Activated naive CD8-positive, alpha-beta T cell treated with anti-CD3 and anti-CD28 coated beads for 36 hours (primary cell): ENCODE results near the gene LGALS14. TPM values are rescaled to one million over a fixed set of nuclear protein-coding genes. Genes with fewer than 3 reads are reported as not detected.
A peak's percentile ranks its signal among the peaks of the same experiment; 100 is the strongest.

Source experiments
- DNase-seq: peaks from one replicate; pipeline ENCODE4 v3.0.0; 2021
- H3K27ac Mint-ChIP-seq: one replicate; pipeline ENCODE4 v1.8.0; 2022; ENCODE audit warnings: mild to moderate bottlenecking, moderate library complexity, mixed read lengths
- H3K27me3 Mint-ChIP-seq: one replicate; pipeline ENCODE4 v1.8.0; 2022; ENCODE audit warnings: mild to moderate bottlenecking, mixed read lengths
- H3K36me3 Mint-ChIP-seq: one replicate; pipeline ENCODE4 v1.8.0; 2021; ENCODE audit warnings: mild to moderate bottlenecking, mixed read lengths
- H3K4me1 Mint-ChIP-seq: one replicate; pipeline ENCODE4 v1.8.0; 2021; ENCODE audit warnings: mixed read lengths
- H3K4me3 Mint-ChIP-seq: one replicate; pipeline ENCODE4 v1.8.0; 2022; ENCODE audit warnings: mild to moderate bottlenecking, moderate library complexity, mixed read lengths
- H3K9me3 Mint-ChIP-seq: one replicate; pipeline ENCODE4 v1.8.0; 2022; ENCODE audit warnings: mixed read lengths
- total RNA-seq, 2 experiments: library from RNA; stranded (reverse); gene quantifications; one replicate each; pipeline ENCODE4 v1.2.3, GENCODE V29; 2021

The LGALS14 gene
- total RNA-seq, 2 experiments from 2014 or later: 0.39 to 0.70 TPM

GRCh38 chr19:39752390-39752789 lies 48.1 kb downstream of the LGALS14 start:
- Mint-ChIP-seq H3K27me3 (peaks cover 23% of the 10 kb centered on the region), H3K9me3 (no peaks in the 10 kb centered on the region), H3K27ac (no peak overlapping the region), H3K4me3 (no peak overlapping the region), H3K4me1 (no peaks in the 10 kb centered on the region), H3K36me3 (no peaks in the 10 kb centered on the region)
- peak; percentile 11 for DNase-seq

- H3K27me3 Mint-ChIP-seq: peaks cover 21% of the 10 kb centered on the region
- H3K4me1 Mint-ChIP-seq: no peaks in the 10 kb centered on the region
- no peak overlapping the region for H3K27ac Mint-ChIP-seq
- no peaks in the 10 kb centered on the region for H3K9me3 Mint-ChIP-seq
- DNase-seq: no peak
- H3K4me3 Mint-ChIP-seq: no peak overlapping the region
- H3K36me3 Mint-ChIP-seq: no peaks in the 10 kb centered on the region
Observed at GRCh38 chr19:39752795-39753194, 48.5 kb downstream of the LGALS14 start.

- no peaks in the 10 kb centered on the region for H3K36me3 Mint-ChIP-seq
- no peaks in the 10 kb centered on the region for H3K9me3 Mint-ChIP-seq
- no peak overlapping the region for H3K4me3 Mint-ChIP-seq
- no peaks in the 10 kb centered on the region for H3K4me1 Mint-ChIP-seq
- H3K27ac Mint-ChIP-seq: no peak overlapping the region
- DNase-seq: no peak
- H3K27me3 Mint-ChIP-seq: peaks cover 27% of the 10 kb centered on the region
Observed at GRCh38 chr19:39754544-39754943, 50.3 kb downstream of the LGALS14 start.

GRCh38 chr19:39754971-39755370 lies 50.7 kb downstream of the LGALS14 start:
- H3K27ac Mint-ChIP-seq: no peak overlapping the region
- no peak for DNase-seq
- peaks cover 27% of the 10 kb centered on the region for H3K27me3 Mint-ChIP-seq

More at GRCh38 chr19:39754971-39755370, 50.7 kb downstream of the LGALS14 start:
- H3K4me3 Mint-ChIP-seq: no peak overlapping the region
- no peaks in the 10 kb centered on the region for H3K36me3 Mint-ChIP-seq
- no peaks in the 10 kb centered on the region for H3K4me1 Mint-ChIP-seq
- H3K9me3 Mint-ChIP-seq: no peaks in the 10 kb centered on the region

Other genes starting within 250 kb of the LGALS14 start
- gene TIMM50, start 223.6 kb upstream of the LGALS14 start, total RNA-seq: 100 to 1,000 TPM; 133 to 137 TPM
- gene DLL3, start 205.5 kb upstream of the LGALS14 start, total RNA-seq: 1 to 10 TPM; 1.1 to 1.4 TPM
- gene SELENOV, start 189.3 kb upstream of the LGALS14 start, total RNA-seq: not detected
- gene EID2B, start 171.6 kb upstream of the LGALS14 start, total RNA-seq: 1 to 10 TPM; 2.4 to 2.7 TPM
- 10 to 100 TPM; 13.6 to 14.2 TPM for gene EID2, start 164.3 kb upstream of the LGALS14 start, total RNA-seq
- not detected for gene LGALS13, start 102.0 kb upstream of the LGALS14 start, total RNA-seq
- gene LGALS16, start 48.6 kb upstream of the LGALS14 start, total RNA-seq: not detected
- not detected for gene CLC, start 33.5 kb downstream of the LGALS14 start, total RNA-seq
- gene LEUTX, start 74.4 kb downstream of the LGALS14 start, total RNA-seq: not detected
- 1 to 10 TPM; 3.8 to 4.9 TPM for gene DYRK1B, start 129.7 kb downstream of the LGALS14 start, total RNA-seq
- gene FBL, start 141.9 kb downstream of the LGALS14 start, total RNA-seq: 100 to 1,000 TPM; 925 to 936 TPM
- 1 to 10 TPM; 7.0 to 8.0 TPM for gene FCGBP, start 230.2 kb downstream of the LGALS14 start, total RNA-seq